Ammon's horn (tissue), 1 donor: Measurements from ENCODE around the gene NRP2.
A peak's percentile ranks its signal among the peaks of the same experiment; 100 is the strongest.

Source experiments
- DNase-seq: peaks from one replicate; pipeline ENCODE4 v3.0.0-alpha.2; 2016; ENCODE audit warnings: low spot score

Gene NRP2

GRCh38 chr2:205709319-205709718, 27.0 kb downstream of the NRP2 start:
- no peak for DNase-seq

GRCh38 chr2:205712508-205712907, 30.2 kb downstream of the NRP2 start:
- DNase-seq: no peak

- DNase-seq: no peak
Observed at GRCh38 chr2:205713086-205713485, 30.8 kb downstream of the NRP2 start.

- DNase-seq: no peak
Observed at GRCh38 chr2:205714058-205714776, 31.9 kb downstream of the NRP2 start.

- DNase-seq: no peak
Observed at GRCh38 chr2:205714789-205715720, 32.8 kb downstream of the NRP2 start.

GRCh38 chr2:205715831-205716525, 33.7 kb downstream of the NRP2 start:
- no peak for DNase-seq

GRCh38 chr2:205717175-205717846, 35.0 kb downstream of the NRP2 start:
- DNase-seq: no peak

- no peak for DNase-seq
Observed at GRCh38 chr2:205717999-205718398, 35.7 kb downstream of the NRP2 start.

- no peak for DNase-seq
Observed at GRCh38 chr2:205719847-205720246, 37.5 kb downstream of the NRP2 start.

GRCh38 chr2:205720451-205720902, 38.2 kb downstream of the NRP2 start:
- no peak for DNase-seq

GRCh38 chr2:205721057-205721449, 38.8 kb downstream of the NRP2 start:
- DNase-seq: no peak

GRCh38 chr2:205722283-205722918, 40.1 kb downstream of the NRP2 start:
- DNase-seq: no peak

GRCh38 chr2:205723179-205723578, 40.9 kb downstream of the NRP2 start:
- DNase-seq: no peak

GRCh38 chr2:205725059-205725458, 42.8 kb downstream of the NRP2 start:
- no peak for DNase-seq

GRCh38 chr2:205726506-205726905, 44.2 kb downstream of the NRP2 start:
- no peak for DNase-seq

- DNase-seq: no peak
Observed at GRCh38 chr2:205727174-205727573, 44.9 kb downstream of the NRP2 start.

GRCh38 chr2:205728366-205728765, 46.1 kb downstream of the NRP2 start:
- no peak for DNase-seq

- peak; percentile 45 for DNase-seq
Observed at GRCh38 chr2:205730191-205730590, 47.9 kb downstream of the NRP2 start.

- DNase-seq: peak; percentile 53
Observed at GRCh38 chr2:205730701-205731582, 48.6 kb downstream of the NRP2 start.

- no peak for DNase-seq
Observed at GRCh38 chr2:205731583-205731981, 49.3 kb downstream of the NRP2 start.
